Upper lobe of left lung (tissue), 4 donors: Measurements from ENCODE around the gene GON7.

Experiments used
- EP300 ChIP-seq, 4 donors: sonication (generic); formaldehyde crosslinking; IDR thresholded peaks; one replicate each; pipeline ENCODE4 v1.5.1; 2017; ENCODE audit warnings: antibody characterized with exemption in 4 of 4, control low read depth in 2 of 4
- POLR2A ChIP-seq, 4 donors: fragments of 450-650 bp; IDR thresholded peaks; one replicate each; pipeline ENCODE4 v1.5.1; 2016 to 2017; ENCODE audit warnings: antibody characterized with exemption in 4 of 4, mild to moderate bottlenecking in 2 of 4
- POLR2AphosphoS5 ChIP-seq, 2 donors: sonication (generic); formaldehyde crosslinking; IDR thresholded peaks; one replicate each; pipeline ENCODE4 v1.5.1; 2017; ENCODE audit warnings: antibody characterized with exemption in 2 of 2
- TF ChIP-seq, protein P1 (sequence below), 6 experiments: fragments of 450-650 bp in 4 of 6; fragments of 200-600 bp in 2 of 6; sonication (generic) in 2 of 6; IDR thresholded peaks; one replicate each; pipeline ENCODE4 v1.5.1; 2016 to 2019; ENCODE audit warnings: antibody characterized with exemption in 6 of 6

DNA sequence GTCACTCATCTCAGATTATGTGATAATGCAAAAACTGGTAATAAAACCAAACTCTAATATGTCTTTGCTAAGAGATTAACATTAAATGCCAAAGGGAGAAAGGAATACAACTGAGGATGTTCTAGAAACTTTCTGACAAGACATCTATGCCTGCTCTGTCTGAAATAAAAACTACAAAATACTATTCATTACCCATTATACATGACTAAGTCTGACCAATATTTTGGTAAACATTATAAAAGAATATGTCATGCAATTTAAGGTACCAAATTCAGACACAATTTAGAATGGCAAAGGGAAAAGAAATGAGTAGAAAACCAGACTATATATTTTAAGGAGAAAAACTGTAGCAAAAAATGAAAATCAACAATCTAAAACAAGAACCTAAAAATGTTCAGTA, 39.7 kb upstream of the GON7 start:
- TF ChIP-seq, protein P1, sequence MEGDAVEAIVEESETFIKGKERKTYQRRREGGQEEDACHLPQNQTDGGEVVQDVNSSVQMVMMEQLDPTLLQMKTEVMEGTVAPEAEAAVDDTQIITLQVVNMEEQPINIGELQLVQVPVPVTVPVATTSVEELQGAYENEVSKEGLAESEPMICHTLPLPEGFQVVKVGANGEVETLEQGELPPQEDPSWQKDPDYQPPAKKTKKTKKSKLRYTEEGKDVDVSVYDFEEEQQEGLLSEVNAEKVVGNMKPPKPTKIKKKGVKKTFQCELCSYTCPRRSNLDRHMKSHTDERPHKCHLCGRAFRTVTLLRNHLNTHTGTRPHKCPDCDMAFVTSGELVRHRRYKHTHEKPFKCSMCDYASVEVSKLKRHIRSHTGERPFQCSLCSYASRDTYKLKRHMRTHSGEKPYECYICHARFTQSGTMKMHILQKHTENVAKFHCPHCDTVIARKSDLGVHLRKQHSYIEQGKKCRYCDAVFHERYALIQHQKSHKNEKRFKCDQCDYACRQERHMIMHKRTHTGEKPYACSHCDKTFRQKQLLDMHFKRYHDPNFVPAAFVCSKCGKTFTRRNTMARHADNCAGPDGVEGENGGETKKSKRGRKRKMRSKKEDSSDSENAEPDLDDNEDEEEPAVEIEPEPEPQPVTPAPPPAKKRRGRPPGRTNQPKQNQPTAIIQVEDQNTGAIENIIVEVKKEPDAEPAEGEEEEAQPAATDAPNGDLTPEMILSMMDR (IDR thresholded peaks at IDR 0.05) = no peak
- TF ChIP-seq POLR2A (IDR thresholded peaks at IDR 0.05) (no peak), POLR2AphosphoS5 (IDR thresholded peaks at IDR 0.05) (no peak), EP300 (IDR thresholded peaks at IDR 0.05) (no peak)
